H9 (cell line): ENCODE results near the gene CIPC. TPM values are rescaled to one million over a fixed set of nuclear protein-coding genes. Genes with fewer than 3 reads are reported as not detected.

Experiments
- DNase-seq: peaks from one replicate; pipeline ENCODE4 v3.0.0-alpha.2; 2017
- H2AFZ ChIP-seq: one replicate; pipeline ENCODE4 v1.6.1; 2013; ENCODE audit warnings: mild to moderate bottlenecking, low read length, control low read depth, moderate library complexity
- H2AK5ac ChIP-seq: 2 replicates; pipeline ENCODE4 v1.6.1; 2013; ENCODE audit warnings: low read length, control low read depth, mixed read lengths; ENCODE audit not compliant: insufficient read length
- H2BK120ac ChIP-seq: one replicate; pipeline ENCODE4 v1.6.1; 2013; ENCODE audit warnings: low read depth, mild to moderate bottlenecking, low read length, control low read depth, inconsistent platforms; ENCODE audit not compliant: poor library complexity, severe bottlenecking
- H2BK12ac ChIP-seq: 2 replicates; pipeline ENCODE4 v1.6.1; 2013; ENCODE audit warnings: low read length, control low read depth, mixed read lengths, low read depth; ENCODE audit not compliant: insufficient read length
- H2BK15ac ChIP-seq: 2 replicates; pipeline ENCODE4 v1.6.1; 2013; ENCODE audit warnings: low read depth, low read length, control low read depth
- H2BK20ac ChIP-seq: one replicate; pipeline ENCODE4 v1.6.1; 2013; ENCODE audit warnings: low read depth, mild to moderate bottlenecking, low read length, control low read depth, inconsistent platforms; ENCODE audit not compliant: poor library complexity, severe bottlenecking
- H2BK5ac ChIP-seq: 2 replicates; pipeline ENCODE4 v1.6.1; 2013; ENCODE audit warnings: low read length, control low read depth, mixed read lengths; ENCODE audit not compliant: insufficient read length
- H3K14ac ChIP-seq: 2 replicates; pipeline ENCODE4 v1.6.1; 2013; ENCODE audit warnings: low read length, control low read depth; ENCODE audit not compliant: insufficient read depth
- H3K18ac ChIP-seq: 2 replicates; pipeline ENCODE4 v1.6.1; 2013; ENCODE audit warnings: low read depth, mild to moderate bottlenecking, mixed read lengths, low read length, control low read depth; ENCODE audit not compliant: insufficient read length
- H3K23ac ChIP-seq: 2 replicates; pipeline ENCODE4 v1.6.1; 2013; ENCODE audit warnings: low read length, control low read depth, mixed read lengths, low read depth; ENCODE audit not compliant: insufficient read length
- H3K23me2 ChIP-seq: 2 replicates; pipeline ENCODE4 v1.6.1; 2013; ENCODE audit warnings: low read depth, mild to moderate bottlenecking, mixed read lengths, low read length, control low read depth; ENCODE audit not compliant: insufficient read length, poor library complexity, severe bottlenecking
- H3K27ac ChIP-seq: 2 replicates; pipeline ENCODE4 v1.5.1; 2013; ENCODE audit warnings: low read length, control low read depth, mixed read lengths, low read depth; ENCODE audit not compliant: insufficient read length
- H3K27me3 ChIP-seq: 2 replicates; pipeline ENCODE4 v1.6.1; 2013; ENCODE audit warnings: low read length, control low read depth, inconsistent platforms; ENCODE audit not compliant: insufficient read depth
- H3K4ac ChIP-seq: 2 replicates; pipeline ENCODE4 v1.6.1; 2013; ENCODE audit warnings: low read depth, mild to moderate bottlenecking, control low read depth, inconsistent platforms, low read length, moderate library complexity
- H3K4me1 ChIP-seq: 2 replicates; pipeline ENCODE4 v1.6.1; 2013; ENCODE audit warnings: low read length, control low read depth, inconsistent platforms; ENCODE audit not compliant: insufficient read depth
- H3K4me2 ChIP-seq: 2 replicates; pipeline ENCODE4 v1.6.1; 2013; ENCODE audit warnings: low read length, control low read depth, mixed read lengths; ENCODE audit not compliant: insufficient read length, insufficient read depth
- H3K56ac ChIP-seq: 2 replicates; pipeline ENCODE4 v1.6.1; 2013; ENCODE audit warnings: low read depth, mild to moderate bottlenecking, mixed read lengths, low read length, control low read depth; ENCODE audit not compliant: insufficient read length
- H3K79me1 ChIP-seq: 2 replicates; pipeline ENCODE4 v1.6.1; 2013; ENCODE audit warnings: low read depth, mild to moderate bottlenecking, moderate library complexity, low read length, control low read depth, inconsistent platforms; ENCODE audit not compliant: insufficient read depth, poor library complexity, severe bottlenecking
- H3K79me2 ChIP-seq: 2 replicates; pipeline ENCODE4 v1.6.1; 2013; ENCODE audit warnings: low read length, control low read depth, inconsistent platforms; ENCODE audit not compliant: insufficient read depth
- H3K9ac ChIP-seq: 2 replicates; pipeline ENCODE4 v1.6.1; 2013; ENCODE audit warnings: low read length, control low read depth, mixed read lengths; ENCODE audit not compliant: insufficient read length; ENCODE audit errors: extremely low read depth
- H3K9me3 ChIP-seq: one replicate; pipeline ENCODE4 v1.6.1; 2013; ENCODE audit warnings: low read depth, low read length, inconsistent platforms; ENCODE audit not compliant: control insufficient read depth
- H3T11ph ChIP-seq: one replicate; pipeline ENCODE4 v1.6.1; 2013; ENCODE audit warnings: mild to moderate bottlenecking, low read length, control low read depth, inconsistent platforms
- H4K20me1 ChIP-seq: one replicate; pipeline ENCODE4 v1.6.1; 2013; ENCODE audit not compliant: control insufficient read depth, insufficient read length, insufficient read depth
- H4K5ac ChIP-seq: 2 replicates; pipeline ENCODE4 v1.6.1; 2013; ENCODE audit warnings: low read depth, mild to moderate bottlenecking, mixed read lengths, low read length, control low read depth; ENCODE audit not compliant: insufficient read length
- H4K8ac ChIP-seq: replicated peaks from 2 replicates; pipeline ENCODE4 v1.6.1; 2013; ENCODE audit warnings: low read length, control low read depth, mixed read lengths, low read depth; ENCODE audit not compliant: insufficient read length
- H4K91ac ChIP-seq: 2 replicates; pipeline ENCODE4 v1.6.1; 2013; ENCODE audit warnings: low read depth, mild to moderate bottlenecking, moderate library complexity, mixed read lengths, low read length, control low read depth; ENCODE audit not compliant: insufficient read length
- H3K27ac Mint-ChIP-seq, 3 experiments: 2 replicates in 2 of 3; 3 replicates in 1 of 3; pipeline ENCODE4 v1.8.0; 2020 to 2021; ENCODE audit warnings: mixed read lengths in 3 of 3, mild to moderate bottlenecking in 1 of 3, moderate library complexity in 1 of 3
- H3K27me3 Mint-ChIP-seq: 2 replicates; pipeline ENCODE4 v1.8.0; 2021; ENCODE audit warnings: low read depth, mild to moderate bottlenecking, moderate library complexity, mixed read lengths
- H3K36me3 Mint-ChIP-seq, 3 experiments: 2 replicates in 2 of 3; 3 replicates in 1 of 3; pipeline ENCODE4 v1.8.0; 2020 to 2021; ENCODE audit warnings: low read depth in 3 of 3, mixed read lengths in 3 of 3; ENCODE audit not compliant: insufficient read depth in 1 of 3
- H3K4me1 Mint-ChIP-seq, 2 experiments: 2 replicates each; pipeline ENCODE4 v1.8.0; 2020; ENCODE audit warnings: mixed read lengths in 2 of 2
- H3K4me3 Mint-ChIP-seq, 2 experiments: 2 replicates in 1 of 2; 3 replicates in 1 of 2; pipeline ENCODE4 v1.8.0; 2020 to 2021; ENCODE audit warnings: mild to moderate bottlenecking in 2 of 2, mixed read lengths in 2 of 2, moderate library complexity in 1 of 2
- H3K9me3 Mint-ChIP-seq, 2 experiments: 2 replicates in 1 of 2; 3 replicates in 1 of 2; pipeline ENCODE4 v1.8.0; 2020; ENCODE audit warnings: mild to moderate bottlenecking in 2 of 2, mixed read lengths in 2 of 2, moderate library complexity in 1 of 2
- CTCF ChIP-seq: fragments of 200-600 bp; sonication (generic); conservative IDR thresholded peaks from 3 replicates; pipeline ENCODE4 v1.8.0; 2021; ENCODE audit warnings: antibody characterized with exemption, mild to moderate bottlenecking
- WGBS: extraction: QIAGEN DNeasy Blood & Tissue Kit; methylation state at CpG from one replicate; pipeline ENCODE4 v1.1.7; 2013; ENCODE audit warnings: missing lambda C conversion rate, low lambda C conversion rate, mixed read lengths; ENCODE audit not compliant: insufficient read length; ENCODE audit errors: extremely low coverage; 5-methylcytosine and 5-hydroxymethylcytosine counted together
- total RNA-seq: library from RNA; stranded (reverse); gene quantifications from 2 replicates; pipeline ENCODE4 v1.2.1, GENCODE V29; 2021

Gene CIPC
- total RNA-seq, 1 experiment from 2014 or later, result 23.4 TPM

GRCh38 chr14:77130386-77130785 lies 32.3 kb downstream of the CIPC start:
- peaks cover 0 to 22% (median 4%) of the 10 kb centered on the region in 3 experiments; a peak in 5 of 7 replicates for H3K36me3 Mint-ChIP-seq
- no peak overlapping the region for H2BK15ac ChIP-seq
- H4K8ac ChIP-seq, result no peak overlapping the region
- H2BK12ac ChIP-seq, result no peak overlapping the region
- H3T11ph ChIP-seq, result no peak overlapping the region
- H4K5ac ChIP-seq, result no peak overlapping the region
- peak; percentile 8 for DNase-seq
- H3K18ac ChIP-seq, result no peak overlapping the region
- H2BK20ac ChIP-seq, result no peak overlapping the region
- H2AFZ ChIP-seq, result no peak overlapping the region
- H3K79me2 ChIP-seq, result no peaks in the 10 kb centered on the region
- no peak overlapping the region for H2BK5ac ChIP-seq
- H4K91ac ChIP-seq, result no peak overlapping the region
- H3K4me1 Mint-ChIP-seq, result peaks cover 15 to 22% of the 10 kb centered on the region in 2 experiments
- H3K14ac ChIP-seq, result no peak overlapping the region
- no peaks in the 10 kb centered on the region for H3K23me2 ChIP-seq
- H3K4me3 Mint-ChIP-seq, result no peak overlapping the region
- no peak overlapping the region for H3K9ac ChIP-seq
- H3K27me3 Mint-ChIP-seq, result peaks cover 14% of the 10 kb centered on the region
- H3K56ac ChIP-seq, result no peak overlapping the region
- no peak overlapping the region for H3K27ac ChIP-seq
- H3K27ac Mint-ChIP-seq, result no peak overlapping the region
- no peak overlapping the region for H3K4ac ChIP-seq
- H3K9me3 ChIP-seq, result no peaks in the 10 kb centered on the region
- no peak overlapping the region for H2BK120ac ChIP-seq
- no CpG with 5 or more reads among the region's 3 CpGs for WGBS
- H3K9me3 Mint-ChIP-seq, result no peaks in the 10 kb centered on the region
- no peak for TF ChIP-seq CTCF
- H2AK5ac ChIP-seq, result no peak overlapping the region
- H4K20me1 ChIP-seq, result no peaks in the 10 kb centered on the region
- no peak overlapping the region for H3K23ac ChIP-seq
- no peaks in the 10 kb centered on the region for H3K27me3 ChIP-seq
- H3K4me1 ChIP-seq, result no peaks in the 10 kb centered on the region; the same call in 1 of the 2 replicates
- no peaks in the 10 kb centered on the region for H3K79me1 ChIP-seq
- no peak overlapping the region for H3K4me2 ChIP-seq
